CD14-positive monocyte (primary cell): ENCODE data around the gene SHD. TPM values are rescaled to one million over a fixed set of nuclear protein-coding genes. Genes with fewer than 3 reads are reported as not detected.
A peak's percentile ranks its signal among the peaks of the same experiment; 100 is the strongest.

Source experiments
- DNase-seq, 3 donors: peaks; one replicate each; pipeline ENCODE4 v3.0.0-alpha.2; 2011 to 2022
- H2AFZ ChIP-seq: 2 replicates; pipeline ENCODE4 v1.6.0; 2012; ENCODE audit warnings: mild to moderate bottlenecking, low read depth, low read length, inconsistent platforms; ENCODE audit not compliant: insufficient read depth, poor library complexity, severe bottlenecking
- H3K27ac ChIP-seq, 2 donors: 1 replicate in 1 of 2; 2 replicates in 1 of 2; pipeline ENCODE4 v1.5.1; 2012 to 2013; ENCODE audit warnings: low read length in 2 of 2, control low read depth in 1 of 2, inconsistent platforms in 1 of 2, low read depth in 1 of 2, mild to moderate bottlenecking in 1 of 2
- H3K27me3 ChIP-seq, 2 donors: one replicate each; pipeline versions ENCODE4 v1.6.0 to v1.6.1; 2011 to 2013; ENCODE audit warnings: low read length in 2 of 2; ENCODE audit not compliant: control insufficient read depth in 2 of 2, insufficient read depth in 2 of 2
- H3K36me3 ChIP-seq, 2 donors: replicated peaks in 1 of 2; 1 replicate in 1 of 2; 2 replicates in 1 of 2; pipeline versions ENCODE4 v1.5.1 to v1.6.1; 2012 to 2013; ENCODE audit warnings: low read length in 2 of 2, control low read depth in 1 of 2, inconsistent platforms in 1 of 2, mild to moderate bottlenecking in 1 of 2; ENCODE audit not compliant: insufficient read depth in 2 of 2, control insufficient read depth in 1 of 2
- H3K4me1 ChIP-seq, 2 donors: 1 replicate in 1 of 2; 2 replicates in 1 of 2; pipeline versions ENCODE4 v1.5.1 to v1.6.1; 2012 to 2013; ENCODE audit warnings: low read length in 2 of 2, control low read depth in 1 of 2, inconsistent platforms in 1 of 2, mild to moderate bottlenecking in 1 of 2, moderate library complexity in 1 of 2; ENCODE audit not compliant: insufficient read depth in 2 of 2, control insufficient read depth in 1 of 2
- H3K4me2 ChIP-seq: replicated peaks from 2 replicates; pipeline ENCODE3; 2012; ENCODE audit warnings: low read length, moderate library complexity, mild to moderate bottlenecking; ENCODE audit not compliant: poor library complexity, severe bottlenecking; ENCODE audit errors: extremely low read depth
- H3K4me3 ChIP-seq, 3 experiments: fragments of 200-600 bp in 1 of 3; sonication (generic) in 1 of 3; replicated peaks in 1 of 3; 1 replicate in 2 of 3; 2 replicates in 1 of 3; pipeline ENCODE4 v1.5.1; 2011 to 2013; ENCODE audit warnings: low read length in 3 of 3, mild to moderate bottlenecking in 3 of 3, control low read depth in 2 of 3, low read depth in 2 of 3, inconsistent platforms in 1 of 3, moderate library complexity in 1 of 3
- H3K79me2 ChIP-seq: 2 replicates; pipeline ENCODE4 v1.6.0; 2012; ENCODE audit warnings: mild to moderate bottlenecking, control low read depth, inconsistent platforms, low read length, moderate library complexity; ENCODE audit not compliant: insufficient read depth
- H3K9ac ChIP-seq: 2 replicates; pipeline ENCODE4 v1.6.0; 2017; ENCODE audit warnings: low read length, mild to moderate bottlenecking; ENCODE audit not compliant: insufficient read depth, poor library complexity, severe bottlenecking
- H3K9me3 ChIP-seq, 2 donors: replicated peaks in 1 of 2; 1 replicate in 1 of 2; 2 replicates in 1 of 2; pipeline versions ENCODE4 v1.5.1 to v1.6.1; 2012 to 2013; ENCODE audit warnings: low read length in 2 of 2, control low read depth in 1 of 2; ENCODE audit not compliant: control insufficient read depth in 1 of 2, insufficient read depth in 1 of 2
- H4K20me1 ChIP-seq: 2 replicates; pipeline ENCODE4 v1.6.0; 2012; ENCODE audit warnings: mild to moderate bottlenecking, low read length, control low read depth, moderate library complexity; ENCODE audit not compliant: insufficient read depth
- H3K27ac Mint-ChIP-seq, 7 donors: one replicate each; pipeline ENCODE4 v1.8.0; 2020; ENCODE audit warnings: mild to moderate bottlenecking in 7 of 7, mixed read lengths in 7 of 7, moderate library complexity in 6 of 7, inconsistent platforms in 2 of 7
- H3K27me3 Mint-ChIP-seq, 3 donors: one replicate each; pipeline ENCODE4 v1.8.0; 2021 to 2022; ENCODE audit warnings: low read depth in 3 of 3, mild to moderate bottlenecking in 3 of 3, mixed read lengths in 3 of 3, moderate library complexity in 3 of 3, inconsistent platforms in 1 of 3
- H3K36me3 Mint-ChIP-seq, 2 donors: one replicate each; pipeline ENCODE4 v1.8.0; 2020; ENCODE audit warnings: mixed read lengths in 2 of 2, inconsistent platforms in 1 of 2, mild to moderate bottlenecking in 1 of 2
- H3K4me1 Mint-ChIP-seq: one replicate; pipeline ENCODE4 v1.8.0; 2020; ENCODE audit warnings: mild to moderate bottlenecking, mixed read lengths
- H3K4me3 Mint-ChIP-seq, 2 donors: one replicate each; pipeline ENCODE4 v1.8.0; 2020; ENCODE audit warnings: mild to moderate bottlenecking in 2 of 2, mixed read lengths in 2 of 2, moderate library complexity in 1 of 2
- H3K9me3 Mint-ChIP-seq, 7 donors: one replicate each; pipeline ENCODE4 v1.8.0; 2020 to 2022; ENCODE audit warnings: mixed read lengths in 7 of 7, mild to moderate bottlenecking in 6 of 7, moderate library complexity in 6 of 7, inconsistent platforms in 2 of 7
- WGBS: methylation state at CpG from one replicate; pipeline ENCODE4 v1.1.5; 2013; ENCODE audit warnings: missing lambda C conversion rate; ENCODE audit not compliant: insufficient coverage; 5-methylcytosine and 5-hydroxymethylcytosine counted together
- intact Hi-C, 2 donors: fragments of 100-400 bp; cut with micrococcal nuclease; formaldehyde crosslinking; loops; one replicate each; pipeline versions ENCODE4 v1.15.0 to v1.15.1; 2023
- polyA plus RNA-seq, 3 donors: library from polyadenylated mRNA; depleted of rRNA in 1 of 3; unstranded in 2 of 3; stranded (reverse) in 1 of 3; fragments of 300-500 nt in 2 of 3; fragments of >200 nt in 1 of 3; fragmentation: Illumina TruSeq in 2 of 3; gene quantifications; 1 replicate in 2 of 3; 2 replicates in 1 of 3; pipeline ENCODE4 v1.2.3, GENCODE V29; 2012 to 2021
- TF ChIP-seq, protein P1 (sequence below): fragments of 200-600 bp; IDR thresholded peaks from one replicate; pipeline ENCODE4 v1.8.0; 2022; ENCODE audit warnings: antibody characterized with exemption, mild to moderate bottlenecking

The SHD gene
- polyA plus RNA-seq, 3 donors = not detected

DNA sequence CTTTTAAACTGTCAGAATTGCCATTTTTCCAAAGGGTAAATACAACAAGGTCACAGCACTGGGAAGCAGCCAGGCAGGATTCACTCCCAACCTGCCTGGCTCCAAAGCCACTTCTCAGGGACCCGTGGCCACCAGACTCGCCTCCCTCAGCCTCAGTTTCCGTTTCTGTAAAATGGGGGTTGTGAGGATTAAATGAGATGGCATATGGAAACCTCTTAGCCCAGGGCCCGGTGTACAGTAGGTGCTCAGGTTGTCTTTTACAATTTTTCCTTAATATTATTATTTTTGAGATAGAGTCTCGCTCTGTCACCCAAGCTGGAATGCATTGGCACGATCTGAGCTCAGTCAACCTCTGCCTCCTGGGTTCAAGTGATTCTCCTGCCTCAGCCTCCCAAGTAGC is 22.0 kb upstream of the SHD start:
- H3K27ac Mint-ChIP-seq = no peak overlapping the region
- no peak overlapping the region for H2AFZ ChIP-seq
- H3K27me3 Mint-ChIP-seq = peaks cover 0 to 1% (median 0%) of the 10 kb centered on the region in 3 donors
- DNase-seq = no peak
- peaks cover 7 to 32% (median 19%) of the 10 kb centered on the region in 7 donors for H3K9me3 Mint-ChIP-seq
- peaks cover 6% of the 10 kb centered on the region for H3K4me1 Mint-ChIP-seq
- peaks cover 5 to 7% of the 10 kb centered on the region in 2 donors for H3K4me1 ChIP-seq
- WGBS = 100% methylated on average over 1 of the region's 6 CpGs
- H3K4me2 ChIP-seq = no peak overlapping the region
- TF ChIP-seq, protein P1, sequence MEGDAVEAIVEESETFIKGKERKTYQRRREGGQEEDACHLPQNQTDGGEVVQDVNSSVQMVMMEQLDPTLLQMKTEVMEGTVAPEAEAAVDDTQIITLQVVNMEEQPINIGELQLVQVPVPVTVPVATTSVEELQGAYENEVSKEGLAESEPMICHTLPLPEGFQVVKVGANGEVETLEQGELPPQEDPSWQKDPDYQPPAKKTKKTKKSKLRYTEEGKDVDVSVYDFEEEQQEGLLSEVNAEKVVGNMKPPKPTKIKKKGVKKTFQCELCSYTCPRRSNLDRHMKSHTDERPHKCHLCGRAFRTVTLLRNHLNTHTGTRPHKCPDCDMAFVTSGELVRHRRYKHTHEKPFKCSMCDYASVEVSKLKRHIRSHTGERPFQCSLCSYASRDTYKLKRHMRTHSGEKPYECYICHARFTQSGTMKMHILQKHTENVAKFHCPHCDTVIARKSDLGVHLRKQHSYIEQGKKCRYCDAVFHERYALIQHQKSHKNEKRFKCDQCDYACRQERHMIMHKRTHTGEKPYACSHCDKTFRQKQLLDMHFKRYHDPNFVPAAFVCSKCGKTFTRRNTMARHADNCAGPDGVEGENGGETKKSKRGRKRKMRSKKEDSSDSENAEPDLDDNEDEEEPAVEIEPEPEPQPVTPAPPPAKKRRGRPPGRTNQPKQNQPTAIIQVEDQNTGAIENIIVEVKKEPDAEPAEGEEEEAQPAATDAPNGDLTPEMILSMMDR = no peak
- no peak overlapping the region for H3K27ac ChIP-seq
- no peaks in the 10 kb centered on the region for H4K20me1 ChIP-seq
- no peak overlapping the region for H3K4me3 Mint-ChIP-seq
- H3K9ac ChIP-seq = no peak overlapping the region
- H3K79me2 ChIP-seq = no peaks in the 10 kb centered on the region
- no peak overlapping the region for H3K4me3 ChIP-seq
- H3K36me3 ChIP-seq = peaks cover 67 to 81% of the 10 kb centered on the region in 2 donors
- no peaks in the 10 kb centered on the region for H3K27me3 ChIP-seq
- peaks cover 23 to 35% of the 10 kb centered on the region in 2 donors for H3K9me3 ChIP-seq
- intact Hi-C loops = no loop called here
- peaks cover 63 to 99% of the 10 kb centered on the region in 2 donors for H3K36me3 Mint-ChIP-seq

- no peak for DNase-seq
- Histone ChIP-seq H3K4me2 (no peak overlapping the region), H3K4me3 (no peak overlapping the region), H3K79me2 (no peaks in the 10 kb centered on the region), H3K36me3 (peaks cover 64 to 84% of the 10 kb centered on the region in 2 donors), H3K27me3 (no peaks in the 10 kb centered on the region), H3K9me3 (peaks cover 20 to 28% of the 10 kb centered on the region in 2 donors), H3K27ac (no peak overlapping the region), H3K9ac (no peak overlapping the region), H3K4me1 (peaks cover 5 to 7% of the 10 kb centered on the region in 2 donors), H4K20me1 (no peaks in the 10 kb centered on the region), H2AFZ (no peak overlapping the region)
- H3K27me3 Mint-ChIP-seq = peaks cover 0 to 1% (median 0%) of the 10 kb centered on the region in 3 donors
- peaks cover 7 to 28% (median 18%) of the 10 kb centered on the region in 7 donors for H3K9me3 Mint-ChIP-seq
- WGBS = 96% methylated on average over 28 of the region's 28 CpGs
- peak overlapping the region in 1 of 7 donors; percentile 75 for H3K27ac Mint-ChIP-seq
- peaks cover 63 to 99% of the 10 kb centered on the region in 2 donors for H3K36me3 Mint-ChIP-seq
- H3K4me1 Mint-ChIP-seq = peaks cover 6% of the 10 kb centered on the region
- intact Hi-C loops = no loop called here
- no peak overlapping the region for H3K4me3 Mint-ChIP-seq
- TF ChIP-seq, protein P1 = no peak
Observed at GRCh38 chr19:4258181-4258580, 20.9 kb upstream of the SHD start.
